Measurements from ENCODE around the gene FGD5. TPM values are rescaled to one million over a fixed set of nuclear protein-coding genes. Genes with fewer than 3 reads are reported as not detected.

FGD5 gene
- total RNA-seq, 1 donor from 2014 or later, result 0.24 TPM

- DNase-seq (ENCODE audit: low spot score), result no peak
- Histone ChIP-seq H2AFZ (replicated peaks) (no peak overlapping the region), H3K36me3 (no peaks in the 10 kb centered on the region), H3K9ac (no peak overlapping the region), H3K27me3 (no peaks in the 10 kb centered on the region), H3K4me1 (peaks cover 3% of the 10 kb centered on the region), H3K9me3 (ENCODE audit: low read depth) (no peaks in the 10 kb centered on the region), H3K4me3 (no peak overlapping the region), H3K4me2 (no peak overlapping the region), H3K27ac (no peak overlapping the region), H4K20me1 (ENCODE audit: low read depth) (peaks cover under 1% of the 10 kb centered on the region), H3K79me2 (ENCODE audit: low read depth) (no peaks in the 10 kb centered on the region), H3F3A (ENCODE audit: low read depth) (peaks cover under 1% of the 10 kb centered on the region)
- no peak for TF ChIP-seq EZH2 (IDR thresholded peaks at IDR 0.05)
- TF ChIP-seq EZH2phosphoT487 (IDR thresholded peaks at IDR 0.05), result no peak
- no peak for TF ChIP-seq CTCF (IDR thresholded peaks at IDR 0.05)
- Mint-ChIP-seq H3K4me1 (peaks cover 15% of the 10 kb centered on the region), H3K27me3 (ENCODE audit: insufficient read depth, low read depth) (no peaks in the 10 kb centered on the region), H3K36me3 (no peaks in the 10 kb centered on the region), H3K4me3 (no peak overlapping the region), H3K27ac (no peak overlapping the region), H3K9me3 (no peaks in the 10 kb centered on the region)
These were observed 110.7 kb downstream of the FGD5 start for GRCh38 chr3:14929310-14930074.

- no peak for DNase-seq (ENCODE audit: low spot score)
- Mint-ChIP-seq H3K4me3 (no peak overlapping the region), H3K27me3 (ENCODE audit: insufficient read depth, low read depth) (no peaks in the 10 kb centered on the region), H3K9me3 (no peaks in the 10 kb centered on the region), H3K36me3 (no peaks in the 10 kb centered on the region), H3K4me1 (peaks cover 13% of the 10 kb centered on the region), H3K27ac (no peak overlapping the region)
- Histone ChIP-seq H4K20me1 (ENCODE audit: low read depth) (peaks cover 3% of the 10 kb centered on the region), H3K27ac (no peak overlapping the region), H3K27me3 (no peaks in the 10 kb centered on the region), H3K4me3 (no peak overlapping the region), H2AFZ (replicated peaks) (no peak overlapping the region), H3K79me2 (ENCODE audit: low read depth) (no peaks in the 10 kb centered on the region), H3K36me3 (no peaks in the 10 kb centered on the region), H3K4me2 (no peak overlapping the region), H3K9ac (no peak overlapping the region), H3K4me1 (no peaks in the 10 kb centered on the region), H3K9me3 (ENCODE audit: low read depth) (no peaks in the 10 kb centered on the region), H3F3A (ENCODE audit: low read depth) (no peaks in the 10 kb centered on the region)
- TF ChIP-seq EZH2phosphoT487 (IDR thresholded peaks at IDR 0.05) (no peak), EZH2 (IDR thresholded peaks at IDR 0.05) (no peak), CTCF (IDR thresholded peaks at IDR 0.05) (no peak)
These were observed 115.2 kb downstream of the FGD5 start for GRCh38 chr3:14933820-14934425.

GRCh38 chr3:14935592-14936345, 117.0 kb downstream of the FGD5 start:
- H3K4me3 Mint-ChIP-seq, result no peak overlapping the region

More at GRCh38 chr3:14935592-14936345, 117.0 kb downstream of the FGD5 start:
- peaks cover 13% of the 10 kb centered on the region for H3K4me1 Mint-ChIP-seq
- no peaks in the 10 kb centered on the region for H3K9me3 Mint-ChIP-seq
- H3K27me3 Mint-ChIP-seq (ENCODE audit: insufficient read depth, low read depth), result no peaks in the 10 kb centered on the region
- DNase-seq (ENCODE audit: low spot score), result no peak
- no peak overlapping the region for H3K27ac Mint-ChIP-seq
- H3K9me3 ChIP-seq (ENCODE audit: low read depth), result no peaks in the 10 kb centered on the region
- no peaks in the 10 kb centered on the region for H3F3A ChIP-seq (ENCODE audit: low read depth)
- no peak overlapping the region for H3K9ac ChIP-seq
- no peaks in the 10 kb centered on the region for H3K27me3 ChIP-seq
- H3K79me2 ChIP-seq (ENCODE audit: low read depth), result no peaks in the 10 kb centered on the region
- no peaks in the 10 kb centered on the region for H3K36me3 Mint-ChIP-seq
- H3K4me1 ChIP-seq, result no peaks in the 10 kb centered on the region
- TF ChIP-seq EZH2phosphoT487 (IDR thresholded peaks at IDR 0.05), result no peak
- TF ChIP-seq EZH2 (IDR thresholded peaks at IDR 0.05), result no peak
- TF ChIP-seq CTCF (IDR thresholded peaks at IDR 0.05), result no peak
- H3K36me3 ChIP-seq, result no peaks in the 10 kb centered on the region
- no peak overlapping the region for H3K27ac ChIP-seq
- H3K4me3 ChIP-seq, result no peak overlapping the region
- H3K4me2 ChIP-seq, result no peak overlapping the region
- H2AFZ ChIP-seq (replicated peaks), result no peak overlapping the region
- peaks cover 7% of the 10 kb centered on the region for H4K20me1 ChIP-seq (ENCODE audit: low read depth)

Data from neural progenitor cell (in vitro differentiated cells).